HepG2 (cell line): ENCODE measurements around the gene SNX7. TPM values are rescaled to one million over a fixed set of nuclear protein-coding genes. Genes with fewer than 3 reads are reported as not detected.
A peak's percentile ranks its signal among the peaks of the same experiment; 100 is the strongest.

Experiments used
- ATAC-seq: fragments of 200-7000 bp; cut with Tn5 transposase; 3 replicates; pipeline ENCODE4 v1.9.1; 2020; ENCODE audit warnings: mild to moderate bottlenecking, moderate library complexity
- BruUV-seq: library from RNA; stranded (reverse); fragments of 400-500 nt; replicated peaks from 2 replicates; lab custom pipeline; 2021; lab: Mats Ljungman, UMichigan
- CTCF ChIA-PET: fragments of 300-600 bp; formaldehyde crosslinking; extraction: SDS; loops from one replicate; lab custom pipeline; 2021; ENCODE audit warnings: low total read pairs, inconsistent platforms, low intra/inter-chr PET ratio; lab: Yijun Ruan, JAX
- POLR2A ChIA-PET: fragments of 350-600 bp; sonication (Branson Sonifier 250); formaldehyde crosslinking; loops from one replicate; lab custom pipeline; 2020; ENCODE audit warnings: antibody characterized with exemption, inconsistent platforms; lab: Yijun Ruan, JAX
- DNase-seq: peaks from one replicate; pipeline ENCODE4 v3.0.0-alpha.2; 2015; ENCODE audit warnings: low spot score
- FAIRE-seq: peaks from 3 replicates; lab custom pipeline; 2011; peaks lifted over from hg19 to GRCh38; lab: Jason Lieb, UNC
- H2AFZ ChIP-seq: one replicate; pipeline ENCODE4 v1.6.1; 2011; ENCODE audit warnings: low read length, inconsistent platforms
- H3K27ac ChIP-seq: fragments of 300-600 bp; 3 replicates; pipeline ENCODE4 v1.8.0; 2011; ENCODE audit warnings: mixed run types, mild to moderate bottlenecking, mixed read lengths, low read length, inconsistent platforms; ENCODE audit not compliant: insufficient read depth; ENCODE audit errors: extremely low read length
- H3K27me3 ChIP-seq, 2 experiments: fragments of 200-600 bp in 1 of 2; 2 replicates in 1 of 2; 3 replicates in 1 of 2; pipeline versions ENCODE4 v1.6.0 to v1.8.0; 2011; ENCODE audit warnings: low read length in 2 of 2, mild to moderate bottlenecking in 2 of 2, moderate library complexity in 2 of 2, inconsistent platforms in 1 of 2; ENCODE audit not compliant: insufficient read depth in 2 of 2, control insufficient read depth in 1 of 2
- H3K36me3 ChIP-seq, 2 experiments: fragments of 200-600 bp in 1 of 2; replicated peaks in 1 of 2; 2 replicates in 1 of 2; 3 replicates in 1 of 2; pipeline versions ENCODE4 v1.5.1 to v1.8.0; 2011; ENCODE audit warnings: low read length in 2 of 2, inconsistent platforms in 1 of 2; ENCODE audit not compliant: insufficient read depth in 2 of 2, control insufficient read depth in 1 of 2
- H3K4me1 ChIP-seq: 2 replicates; pipeline ENCODE4 v1.5.1; 2012; ENCODE audit warnings: low read length, inconsistent platforms; ENCODE audit not compliant: insufficient read depth
- H3K4me2 ChIP-seq: 2 replicates; pipeline ENCODE4 v1.6.0; 2011; ENCODE audit warnings: low read depth, low read length, inconsistent platforms
- H3K4me3 ChIP-seq, 3 experiments: fragments of 200-600 bp in 1 of 3; sonication (generic), shearing (Covaris generic) in 1 of 3; replicated peaks in 1 of 3; 2 replicates each; pipeline ENCODE4 v1.5.1; 2011 to 2016; ENCODE audit warnings: low read length in 3 of 3, inconsistent platforms in 2 of 3, low read depth in 2 of 3, mild to moderate bottlenecking in 2 of 3, control low read depth in 1 of 3, mixed read lengths in 1 of 3; ENCODE audit not compliant: insufficient read depth in 1 of 3
- H3K79me2 ChIP-seq: one replicate; pipeline ENCODE4 v1.6.1; 2011; ENCODE audit warnings: low read length, inconsistent platforms; ENCODE audit not compliant: insufficient read depth
- H3K9ac ChIP-seq: 2 replicates; pipeline ENCODE4 v1.6.0; 2011; ENCODE audit warnings: mild to moderate bottlenecking, low read depth, low read length, inconsistent platforms; ENCODE audit not compliant: insufficient read depth
- H3K9me3 ChIP-seq: 2 replicates; pipeline ENCODE4 v1.5.1; 2012; ENCODE audit warnings: mild to moderate bottlenecking, low read length
- H4K20me1 ChIP-seq: 2 replicates; pipeline ENCODE4 v1.6.0; 2011; ENCODE audit warnings: inconsistent platforms, mild to moderate bottlenecking, low read length, moderate library complexity; ENCODE audit not compliant: insufficient read depth
- ATF4 ChIP-seq, 2 experiments: fragments of 450-650 bp in 1 of 2; sonication (generic) in 1 of 2; formaldehyde crosslinking; IDR thresholded peaks; 2 replicates each; pipeline versions ENCODE4 v1.5.0 to v1.8.0; 2020 to 2022; ENCODE audit warnings: mild to moderate bottlenecking in 1 of 2, missing genetic modification reagents in 1 of 2
- CEBPB ChIP-seq: IDR thresholded peaks from 2 replicates; pipeline ENCODE4 v1.6.1; 2011; ENCODE audit warnings: low read depth, low read length, improper control_type of control experiment, borderline replicate concordance
- HNRNPLL ChIP-seq: fragments of 200-400 bp; formaldehyde crosslinking; IDR thresholded peaks from 2 replicates; pipeline ENCODE4 v1.6.1; 2017; ENCODE audit warnings: mild to moderate bottlenecking, low read depth, low read length; ENCODE audit not compliant: poor library complexity, severe bottlenecking
- KAT2B ChIP-seq: fragments of 150-350 bp; IDR thresholded peaks from 2 replicates; pipeline ENCODE4 v1.6.1; 2014; ENCODE audit warnings: low read depth, low read length, borderline replicate concordance
- POGK ChIP-seq: sonication (generic); formaldehyde crosslinking; conservative IDR thresholded peaks from 2 replicates; pipeline ENCODE4 v1.8.0; 2022; ENCODE audit warnings: mild to moderate bottlenecking, moderate library complexity, missing genetic modification reagents
- RFX1 ChIP-seq: fragments of 450-650 bp; IDR thresholded peaks from 2 replicates; pipeline ENCODE4 v1.6.1; 2017
- SP140L ChIP-seq: sonication (generic); formaldehyde crosslinking; IDR thresholded peaks from 2 replicates; pipeline ENCODE4 v1.4.0; 2020; ENCODE audit warnings: missing genetic modification reagents, borderline replicate concordance
- TBP ChIP-seq: sonication (generic); formaldehyde crosslinking; IDR thresholded peaks from 2 replicates; pipeline ENCODE4 v1.5.0; 2020; ENCODE audit warnings: missing genetic modification reagents
- ZEB1 ChIP-seq: IDR thresholded peaks from 2 replicates; pipeline ENCODE4 v1.6.1; 2012; ENCODE audit warnings: mild to moderate bottlenecking, low read depth, inconsistent platforms; ENCODE audit not compliant: insufficient replicate concordance
- ZNF572 ChIP-seq: sonication (generic); formaldehyde crosslinking; IDR thresholded peaks from 2 replicates; pipeline ENCODE4 v1.5.1; 2020; ENCODE audit warnings: mild to moderate bottlenecking, missing genetic modification reagents
- ZNF83 ChIP-seq: sonication (generic); formaldehyde crosslinking; IDR thresholded peaks from 2 replicates; pipeline ENCODE4 v1.4.0; 2020; ENCODE audit warnings: missing genetic modification reagents, mild to moderate bottlenecking, borderline replicate concordance
- ZNF879 ChIP-seq: sonication (generic); formaldehyde crosslinking; IDR thresholded peaks from 2 replicates; pipeline ENCODE4 v1.8.1; 2023; ENCODE audit warnings: missing genetic modification reagents
- WGBS: methylation state at CpG from one replicate; pipeline ENCODE4 v1.1.6; 2017; ENCODE audit warnings: low lambda C conversion rate; 5-methylcytosine and 5-hydroxymethylcytosine counted together
- in situ Hi-C: cut with HindIII; loops from 2 replicates; pipeline ENCODE4 v1.10.0; 2017; ENCODE audit warnings: low pct_unique_long_range_greater_than_20kb; ENCODE audit not compliant: extremely low pct_ligation_motif_present
- intact Hi-C: fragments of 100-400 bp; cut with micrococcal nuclease; formaldehyde crosslinking; loops from one replicate; pipeline ENCODE4 v1.10.0; 2022; ENCODE audit not compliant: unreplicated experiment
- polyA plus RNA-seq, 8 experiments: library from polyadenylated mRNA; depleted of rRNA in 3 of 8; stranded (reverse) in 7 of 8; unstranded in 1 of 8; fragments of >200 nt; fragmentation: Illumina TruSeq in 4 of 8; extraction: Trizol in 4 of 8; gene quantifications; 2 replicates each; pipeline versions ENCODE4 v1.2.1 to v1.2.3, GENCODE V29; 2011 to 2016; ENCODE audit warnings: low read depth in 4 of 8, missing spikeins in 1 of 8, mixed read lengths in 1 of 8; ENCODE audit not compliant: insufficient read depth in 1 of 8
- total RNA-seq, 5 experiments: library from RNA; depleted of rRNA; stranded (reverse); fragments of >200 nt; fragmentation: Illumina TruSeq; extraction: Trizol; gene quantifications; 2 replicates each; pipeline ENCODE4 v1.2.3, GENCODE V29; 2016; ENCODE audit warnings: low read depth in 1 of 5

Gene SNX7
- total and polyA plus RNA-seq, 2 of the 13 experiments (the other 11 are each of a cell fraction or from before 2014, with no cell fraction given): 14.3 to 33.5 TPM

- in situ Hi-C loops: no loop called here
- no peaks in the 10 kb centered on the region for H3K36me3 ChIP-seq
- H3K27ac ChIP-seq: no peak overlapping the region
- ATAC-seq: peak; percentile 48
- H3K27me3 ChIP-seq: no peaks in the 10 kb centered on the region
- no peaks in the 10 kb centered on the region for H3K79me2 ChIP-seq
- no TSS peak for BruUV-seq
- H3K4me2 ChIP-seq: no peak overlapping the region; the same call in 1 of the 2 replicates
- POLR2A ChIA-PET: interaction anchor here (1.3 kb wide), 1 partner anchor 11 kb away, joined by 4 read pairs; the partner anchor contains the start of gene SNX7
- no peaks in the 10 kb centered on the region for H4K20me1 ChIP-seq
- H3K9me3 ChIP-seq: no peaks in the 10 kb centered on the region
- H3K9ac ChIP-seq: no peak overlapping the region
- FAIRE-seq: no peak
- intact Hi-C loops: no loop called here
- no peaks in the 10 kb centered on the region for H3K4me1 ChIP-seq
- H3K4me3 ChIP-seq: peak overlapping the region in 1 of 3 experiments; percentile 4; a peak in 1 of 6 replicates
- no peak for TF ChIP-seq SP140L (CRISPR knock-in tag)
- TF ChIP-seq ZNF879 (CRISPR knock-in tag): no peak
- TF ChIP-seq TBP (CRISPR knock-in tag): no peak
- TF ChIP-seq ZNF572 (CRISPR knock-in tag): no peak
- TF ChIP-seq ZNF83 (CRISPR knock-in tag): no peak
- no peak for TF ChIP-seq ATF4 (CRISPR knock-in tag; IDR thresholded peaks at IDR 0.05)
- TF ChIP-seq ZEB1: no peak
- TF ChIP-seq POGK (CRISPR knock-in tag): no peak
- TF ChIP-seq RFX1: no peak
- no peak for TF ChIP-seq HNRNPLL
- no peak for TF ChIP-seq CEBPB
- no peak for TF ChIP-seq KAT2B
- H2AFZ ChIP-seq: no peak overlapping the region
- WGBS: 14% methylated on average over 5 of the region's 6 CpGs
- DNase-seq: no peak
- CTCF ChIA-PET: no interaction called here
Measured at GRCh38 chr1:98651116-98651632, 10.3 kb upstream of the SNX7 start.
